HCT116 (cell line): ENCODE measurements around the gene SH2D7. TPM values are rescaled to one million over a fixed set of nuclear protein-coding genes. Genes with fewer than 3 reads are reported as not detected.
A peak's percentile ranks its signal among the peaks of the same experiment; 100 is the strongest.

Source experiments
- ATAC-seq: fragments of 200-7000 bp; cut with Tn5 transposase; 2 replicates; pipeline ENCODE4 v1.9.1; 2020; ENCODE audit warnings: mild to moderate bottlenecking, moderate library complexity
- Bru-seq: library from RNA; stranded (reverse); fragments of 400-500 nt; gene quantifications from one replicate; lab custom pipeline; 2021; lab: Mats Ljungman, UMichigan
- BruChase-seq, 2 experiments: library from RNA; stranded (reverse); fragments of 400-500 nt; gene quantifications; one replicate each; lab custom pipeline; 2021; lab: Mats Ljungman, UMichigan
- BruUV-seq: library from RNA; stranded (reverse); fragments of 400-500 nt; replicated peaks from 2 replicates; lab custom pipeline; 2021; lab: Mats Ljungman, UMichigan
- CTCF ChIA-PET: fragments of 300-600 bp; sonication (Branson Sonifier 250); formaldehyde crosslinking; loops from one replicate; lab custom pipeline; 2021; ENCODE audit warnings: antibody characterized with exemption; lab: Charles Lee
- POLR2A ChIA-PET: fragments of 300-600, 350-600 bp; sonication (Branson Sonifier 250); formaldehyde crosslinking; loops from one replicate; lab custom pipeline; 2021; ENCODE audit warnings: antibody characterized with exemption; lab: Charles Lee
- RAD21 ChIA-PET, 2 experiments: fragments of 300-600 bp; sonication (Branson Sonifier 250); formaldehyde crosslinking; loops; one replicate each; lab custom pipeline; 2023; ENCODE audit warnings: low total read pairs in 2 of 2; ENCODE audit not compliant: uncharacterized antibody in 2 of 2, unreplicated experiment in 2 of 2, low non-redundant PET in 1 of 2; lab: Charles Lee
- DNase-seq: peaks from one replicate; pipeline ENCODE4 v3.0.0-alpha.2; 2010; ENCODE audit warnings: low read depth, low spot score
- H2AFZ ChIP-seq: fragments of 200-600 bp; shearing (Covaris generic), sonication (generic); 2 replicates; pipeline ENCODE4 v1.6.1; 2017; ENCODE audit warnings: low read depth, mixed run types, mixed read lengths, antibody characterized with exemption, low read length; ENCODE audit not compliant: poor library complexity, severe bottlenecking
- H3K27ac ChIP-seq: 2 replicates; pipeline ENCODE4 v1.5.1; 2012; ENCODE audit warnings: low read depth, low read length
- H3K27me3 ChIP-seq: fragments of 200-600 bp; sonication (generic); 2 replicates; pipeline ENCODE4 v1.6.1; 2016; ENCODE audit warnings: mixed run types, low read length, mixed read lengths; ENCODE audit not compliant: insufficient read depth
- H3K36me3 ChIP-seq, 2 experiments: fragments of 200-500 bp in 1 of 2; fragments of 200-600 bp in 1 of 2; sonication (Bioruptor generic) in 1 of 2; sonication (generic) in 1 of 2; 2 replicates each; pipeline versions ENCODE4 v1.5.1 to v1.6.1; 2014 to 2016; ENCODE audit warnings: low read length in 2 of 2, inconsistent platforms in 1 of 2, mixed read lengths in 1 of 2, mixed run types in 1 of 2; ENCODE audit not compliant: insufficient read depth in 2 of 2, control insufficient read depth in 1 of 2
- H3K4me1 ChIP-seq, 2 experiments: fragments of 200-600 bp in 1 of 2; sonication (generic) in 1 of 2; 2 replicates each; pipeline versions ENCODE4 v1.5.1 to v1.6.1; 2012 to 2017; ENCODE audit warnings: low read length in 2 of 2, inconsistent platforms in 1 of 2, mild to moderate bottlenecking in 1 of 2, mixed read lengths in 1 of 2, mixed run types in 1 of 2, moderate library complexity in 1 of 2; ENCODE audit not compliant: insufficient read depth in 2 of 2, control insufficient read depth in 1 of 2
- H3K4me2 ChIP-seq: fragments of 200-600 bp; sonication (generic); 2 replicates; pipeline ENCODE4 v1.6.1; 2017; ENCODE audit warnings: mixed run types, low read length, mixed read lengths
- H3K4me3 ChIP-seq, 2 experiments: fragments of 200-600 bp in 1 of 2; sonication (generic) in 1 of 2; replicated peaks in 1 of 2; 2 replicates each; pipeline ENCODE4 v1.5.1; 2011 to 2016; ENCODE audit warnings: low read length in 2 of 2, control low read depth in 1 of 2, low read depth in 1 of 2, mild to moderate bottlenecking in 1 of 2, mixed read lengths in 1 of 2, mixed run types in 1 of 2
- H3K79me2 ChIP-seq: fragments of 200-600 bp; sonication (generic); 2 replicates; pipeline ENCODE4 v1.6.1; 2017; ENCODE audit warnings: mild to moderate bottlenecking, mixed run types, low read length, moderate library complexity, mixed read lengths; ENCODE audit not compliant: insufficient read depth
- H3K9ac ChIP-seq: fragments of 200-600 bp; sonication (generic); 2 replicates; pipeline ENCODE4 v1.6.1; 2016; ENCODE audit warnings: low read length, mixed read lengths
- H3K9me2 ChIP-seq: fragments of 200-600 bp; sonication (generic), shearing (Covaris generic); 2 replicates; pipeline ENCODE4 v1.6.1; 2017; ENCODE audit warnings: mixed run types, mild to moderate bottlenecking, moderate library complexity; ENCODE audit not compliant: insufficient read depth
- H3K9me3 ChIP-seq, 2 experiments: fragments of 200-500 bp in 1 of 2; fragments of 200-600 bp in 1 of 2; sonication (Bioruptor generic) in 1 of 2; sonication (generic) in 1 of 2; 2 replicates each; pipeline ENCODE4 v1.6.1; 2014 to 2017; ENCODE audit warnings: low read length in 2 of 2, mixed read lengths in 2 of 2, inconsistent platforms in 1 of 2, low read depth in 1 of 2, mild to moderate bottlenecking in 1 of 2, mixed run types in 1 of 2, moderate library complexity in 1 of 2; ENCODE audit not compliant: control insufficient read depth in 1 of 2, insufficient read depth in 1 of 2
- H4K20me1 ChIP-seq: fragments of 200-600 bp; sonication (generic), shearing (Covaris generic); 2 replicates; pipeline ENCODE4 v1.6.1; 2017; ENCODE audit warnings: mixed run types, mild to moderate bottlenecking, moderate library complexity; ENCODE audit not compliant: insufficient read depth
- ATF3 ChIP-seq: IDR thresholded peaks from 2 replicates; pipeline ENCODE4 v1.6.1; 2012
- CEBPB ChIP-seq: IDR thresholded peaks from 2 replicates; pipeline ENCODE4 v1.6.1; 2012; ENCODE audit warnings: low read depth
- ELF1 ChIP-seq: IDR thresholded peaks from 2 replicates; pipeline ENCODE4 v1.6.1; 2012; ENCODE audit warnings: low read depth, borderline replicate concordance
- EZH2 ChIP-seq: fragments of 200-600 bp; sonication (generic); IDR thresholded peaks from 2 replicates; pipeline ENCODE4 v1.6.1; 2017; ENCODE audit warnings: antibody characterized with exemption, mixed run types
- EZH2phosphoT487 ChIP-seq: fragments of 200-600 bp; IDR thresholded peaks from 2 replicates; pipeline ENCODE4 v1.6.1; 2018; ENCODE audit warnings: antibody characterized with exemption, borderline replicate concordance
- FOSL1 ChIP-seq: IDR thresholded peaks from 2 replicates; pipeline ENCODE4 v1.6.1; 2012; ENCODE audit warnings: low read depth
- POLR2A ChIP-seq: IDR thresholded peaks from 2 replicates; pipeline ENCODE4 v1.7.0; 2011; ENCODE audit warnings: borderline replicate concordance; ENCODE audit not compliant: insufficient read depth, insufficient read length; ENCODE audit errors: extremely low read depth
- POLR2AphosphoS5 ChIP-seq: IDR thresholded peaks from 2 replicates; pipeline ENCODE4 v1.6.1; 2011; ENCODE audit warnings: mild to moderate bottlenecking, low read depth, low read length, moderate library complexity
- REST ChIP-seq: IDR thresholded peaks from 2 replicates; pipeline ENCODE4 v1.6.1; 2012; ENCODE audit warnings: low read depth
- SIN3A ChIP-seq: IDR thresholded peaks from 2 replicates; pipeline ENCODE4 v1.6.1; 2012; ENCODE audit warnings: low read depth
- SRF ChIP-seq: IDR thresholded peaks from 2 replicates; pipeline ENCODE4 v1.6.1; 2012; ENCODE audit warnings: low read depth
- TCF7L2 ChIP-seq: IDR thresholded peaks from 2 replicates; pipeline ENCODE4 v1.7.0; 2011; ENCODE audit warnings: borderline replicate concordance, inconsistent platforms; ENCODE audit not compliant: insufficient read depth, insufficient read length; ENCODE audit errors: extremely low read depth
- ZFX ChIP-seq: fragments of 450-650 bp; IDR thresholded peaks from 2 replicates; pipeline ENCODE4 v1.6.1; 2017
- ZNF274 ChIP-seq: fragments of 200-500 bp; sonication (Bioruptor generic); IDR thresholded peaks from 2 replicates; pipeline ENCODE4 v1.6.1; 2014; ENCODE audit warnings: mild to moderate bottlenecking, low read depth, low read length, inconsistent platforms
- intact Hi-C: fragments of 100-400 bp; cut with micrococcal nuclease; formaldehyde crosslinking; loops from 2 replicates; pipeline ENCODE4 v1.10.0; 2022
- long read RNA-seq: library from polyadenylated mRNA; unstranded; transcript quantifications from one replicate; pipeline ENCODE4 v2.0.0, GENCODE V29; 2021; ENCODE audit not compliant: unreplicated experiment
- polyA plus RNA-seq: library from polyadenylated mRNA; unstranded; fragments of >200 nt; gene quantifications from 2 replicates; pipeline ENCODE4 v1.2.1, GENCODE V29; 2012; ENCODE audit warnings: missing spikeins
- total RNA-seq: library from RNA; stranded (reverse); gene quantifications from one replicate; pipeline ENCODE4 v1.2.1, GENCODE V29; 2021; ENCODE audit not compliant: unreplicated experiment
- TF ChIP-seq, protein P1 (sequence below): IDR thresholded peaks from 2 replicates; pipeline ENCODE4 v1.6.1; 2012

The SH2D7 gene
- total RNA-seq, result not detected
- polyA plus RNA-seq, result 0.04 and 0.12 TPM in 2 replicates
- Bru-seq, nascent RNA, result percentile 3 among the genes with signal in this experiment
- BruChase-seq, experiment 1, labeled RNA remaining after a 6-hour chase, result not detected
- BruChase-seq, experiment 2, labeled RNA remaining after a 2-hour chase, result not detected
- long read RNA-seq, result 0 reads

- no peak within 1 kb of the TSS for H3K9ac ChIP-seq
- H3K27ac ChIP-seq, result no peak within 1 kb of the TSS
- ATAC-seq, result no peak
- RAD21 ChIA-PET, result no interaction called here
- no peaks in the 10 kb centered on the region for H3K79me2 ChIP-seq
- no peaks in the 10 kb centered on the region for H3K4me1 ChIP-seq
- no TSS peak for BruUV-seq
- POLR2A ChIA-PET, result no interaction called here
- H2AFZ ChIP-seq, result no peak within 1 kb of the TSS
- H3K9me3 ChIP-seq, result no peaks in the 10 kb centered on the region
- no peak for DNase-seq
- H3K27me3 ChIP-seq, result no peaks in the 10 kb centered on the region
- no peaks in the 10 kb centered on the region for H4K20me1 ChIP-seq
- CTCF ChIA-PET, result no interaction called here
- intact Hi-C loops, result no loop called here
- no peaks in the 10 kb centered on the region for H3K9me2 ChIP-seq
- H3K36me3 ChIP-seq, result no peaks in the 10 kb centered on the region
- no peak within 1 kb of the TSS for H3K4me2 ChIP-seq
- TF ChIP-seq EZH2phosphoT487 (no peak), SIN3A (no peak), EZH2 (no peak), REST (no peak), ZNF274 (no peak), POLR2AphosphoS5 (no peak), CEBPB (no peak), TCF7L2 (no peak), POLR2A (no peak), ATF3 (no peak), ELF1 (no peak), FOSL1 (no peak), ZFX (no peak), SRF (no peak)
- TF ChIP-seq, protein P1, sequence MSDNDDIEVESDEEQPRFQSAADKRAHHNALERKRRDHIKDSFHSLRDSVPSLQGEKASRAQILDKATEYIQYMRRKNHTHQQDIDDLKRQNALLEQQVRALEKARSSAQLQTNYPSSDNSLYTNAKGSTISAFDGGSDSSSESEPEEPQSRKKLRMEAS, result no peak
- no peak within 1 kb of the TSS for H3K4me3 ChIP-seq
Measured at GRCh38 chr15:78092261-78093041, at the start of gene SH2D7. TSS of gene SH2D7 (plus strand) at chr15:78092561. CDS start at chr15:78092585, 24 bp downstream.
